Measurements from ENCODE around the gene EPB42. TPM values are rescaled to one million over a fixed set of nuclear protein-coding genes. Genes with fewer than 3 reads are reported as not detected.

Gene EPB42
- total RNA-seq, 1 experiment from 2014 or later: not detected

DNA sequence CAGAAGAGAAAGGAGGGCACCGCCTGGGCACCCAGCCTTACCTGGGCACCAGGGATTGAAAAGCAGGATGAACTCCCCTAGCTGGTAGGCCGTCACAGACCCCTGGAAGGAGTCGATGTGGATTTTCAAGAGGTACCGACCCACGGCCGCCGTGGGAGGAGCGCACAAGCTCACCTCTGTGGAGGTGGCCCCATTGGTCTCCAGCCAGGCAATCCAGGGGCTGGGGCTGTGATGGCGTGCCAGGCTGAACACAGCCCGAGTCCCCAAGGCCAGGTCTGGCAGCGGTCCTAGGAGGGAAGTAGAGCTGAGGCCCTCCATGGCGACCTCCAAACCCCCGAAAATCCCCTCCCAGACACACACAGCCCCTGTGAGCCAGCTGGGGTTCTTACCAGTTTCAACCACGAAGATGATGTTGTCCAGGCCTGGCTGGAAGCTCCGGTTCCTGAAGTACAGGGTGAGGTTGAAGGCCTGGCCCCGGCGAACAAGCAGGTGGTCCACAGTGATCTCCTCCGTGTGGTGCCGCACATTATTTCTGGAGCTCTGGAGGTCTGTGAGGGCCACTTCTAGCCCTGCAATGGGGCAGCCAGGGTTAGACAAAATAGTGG lies 39.3 kb upstream of the EPB42 start:
- TF ChIP-seq, protein P1, sequence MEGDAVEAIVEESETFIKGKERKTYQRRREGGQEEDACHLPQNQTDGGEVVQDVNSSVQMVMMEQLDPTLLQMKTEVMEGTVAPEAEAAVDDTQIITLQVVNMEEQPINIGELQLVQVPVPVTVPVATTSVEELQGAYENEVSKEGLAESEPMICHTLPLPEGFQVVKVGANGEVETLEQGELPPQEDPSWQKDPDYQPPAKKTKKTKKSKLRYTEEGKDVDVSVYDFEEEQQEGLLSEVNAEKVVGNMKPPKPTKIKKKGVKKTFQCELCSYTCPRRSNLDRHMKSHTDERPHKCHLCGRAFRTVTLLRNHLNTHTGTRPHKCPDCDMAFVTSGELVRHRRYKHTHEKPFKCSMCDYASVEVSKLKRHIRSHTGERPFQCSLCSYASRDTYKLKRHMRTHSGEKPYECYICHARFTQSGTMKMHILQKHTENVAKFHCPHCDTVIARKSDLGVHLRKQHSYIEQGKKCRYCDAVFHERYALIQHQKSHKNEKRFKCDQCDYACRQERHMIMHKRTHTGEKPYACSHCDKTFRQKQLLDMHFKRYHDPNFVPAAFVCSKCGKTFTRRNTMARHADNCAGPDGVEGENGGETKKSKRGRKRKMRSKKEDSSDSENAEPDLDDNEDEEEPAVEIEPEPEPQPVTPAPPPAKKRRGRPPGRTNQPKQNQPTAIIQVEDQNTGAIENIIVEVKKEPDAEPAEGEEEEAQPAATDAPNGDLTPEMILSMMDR (IDR thresholded peaks at IDR 0.05; ENCODE audit: insufficient read depth in 1 of 2, low read depth in 1 of 2, low read length in 1 of 2, severe bottlenecking in 1 of 2, unreplicated experiment in 1 of 2): no peak
- DNase-seq: no peak
- Mint-ChIP-seq H3K9me3 (ENCODE audit: unreplicated experiment) (no peaks in the 10 kb centered on the region), H3K36me3 (ENCODE audit: insufficient read depth, unreplicated experiment) (no peaks in the 10 kb centered on the region), H3K4me1 (ENCODE audit: low read depth, unreplicated experiment) (no peaks in the 10 kb centered on the region), H3K27ac (ENCODE audit: unreplicated experiment) (no peak overlapping the region), H3K27me3 (ENCODE audit: insufficient read depth, unreplicated experiment) (peaks cover 11% of the 10 kb centered on the region), H3K4me3 (ENCODE audit: unreplicated experiment) (no peak overlapping the region)
- intact Hi-C loops (cut with micrococcal nuclease; ENCODE audit: unreplicated experiment): no loop called here
- Histone ChIP-seq H3K9me3 (no peaks in the 10 kb centered on the region), H3K27me3 (replicated peaks; ENCODE audit: control insufficient read depth, insufficient read depth, low read length) (no peaks in the 10 kb centered on the region; the same call in none of the 2 replicates), H3K36me3 (ENCODE audit: control insufficient read depth, insufficient read depth, low read length) (no peaks in the 10 kb centered on the region), H3K4me3 (ENCODE audit: low read depth, low read length) (no peak overlapping the region), H3K4me1 (no peaks in the 10 kb centered on the region)
- ChIA-PET POLR2A (no interaction called here), CTCF (interaction anchor here (1.9 kb wide), 1 partner anchor 35 kb away, joined by 13 read pairs; no protein-coding TSS in a partner anchor)
- no TSS peak for BruUV-seq (replicated peaks)

- Histone ChIP-seq H3K9me3 (no peaks in the 10 kb centered on the region), H3K4me1 (no peaks in the 10 kb centered on the region), H3K36me3 (ENCODE audit: control insufficient read depth, insufficient read depth, low read length) (no peaks in the 10 kb centered on the region), H3K27me3 (replicated peaks; ENCODE audit: control insufficient read depth, insufficient read depth, low read length) (no peaks in the 10 kb centered on the region; the same call in none of the 2 replicates), H3K4me3 (ENCODE audit: low read depth, low read length) (no peak overlapping the region)
- H3K4me3 Mint-ChIP-seq (ENCODE audit: unreplicated experiment): no peak overlapping the region
- DNase-seq: no peak
- H3K27ac Mint-ChIP-seq (ENCODE audit: unreplicated experiment): no peak overlapping the region
- BruUV-seq (replicated peaks): no TSS peak
- H3K36me3 Mint-ChIP-seq (ENCODE audit: insufficient read depth, unreplicated experiment): no peaks in the 10 kb centered on the region
- TF ChIP-seq, protein P1 (IDR thresholded peaks at IDR 0.05; ENCODE audit: insufficient read depth in 1 of 2, low read depth in 1 of 2, low read length in 1 of 2, severe bottlenecking in 1 of 2, unreplicated experiment in 1 of 2): no peak
- no peaks in the 10 kb centered on the region for H3K4me1 Mint-ChIP-seq (ENCODE audit: low read depth, unreplicated experiment)
- POLR2A ChIA-PET: no interaction called here
- CTCF ChIA-PET: no interaction called here
- peaks cover 15% of the 10 kb centered on the region for H3K27me3 Mint-ChIP-seq (ENCODE audit: insufficient read depth, unreplicated experiment)
- H3K9me3 Mint-ChIP-seq (ENCODE audit: unreplicated experiment): no peaks in the 10 kb centered on the region
- intact Hi-C loops (cut with micrococcal nuclease; ENCODE audit: unreplicated experiment): no loop called here
Observed at GRCh38 chr15:43258781-43259180, 38.0 kb upstream of the EPB42 start.

DNA sequence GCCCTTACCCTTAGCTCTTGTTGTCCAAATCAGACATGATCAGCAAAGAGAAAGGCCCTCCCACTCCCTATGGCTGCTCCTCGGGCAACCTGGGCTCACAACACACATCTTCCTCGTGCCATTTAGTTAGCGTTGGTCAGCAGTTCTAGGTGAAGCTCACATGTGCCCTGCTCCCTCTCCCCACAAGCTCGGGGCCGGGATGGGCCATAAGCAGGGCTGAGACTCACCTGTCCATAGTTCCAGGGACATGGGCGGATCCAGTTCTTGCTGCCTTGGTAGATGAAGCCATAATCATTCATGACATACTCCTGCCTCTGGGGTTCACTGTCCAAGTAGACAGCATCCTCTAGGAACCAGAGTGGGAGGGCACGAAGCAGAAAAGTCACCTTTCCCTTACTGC lies 35.5 kb upstream of the EPB42 start:
- TF ChIP-seq, protein P1 (IDR thresholded peaks at IDR 0.05; ENCODE audit: insufficient read depth in 1 of 2, low read depth in 1 of 2, low read length in 1 of 2, severe bottlenecking in 1 of 2, unreplicated experiment in 1 of 2): no peak
- Histone ChIP-seq H3K9me3 (no peaks in the 10 kb centered on the region), H3K36me3 (ENCODE audit: control insufficient read depth, insufficient read depth, low read length) (no peaks in the 10 kb centered on the region), H3K4me3 (ENCODE audit: low read depth, low read length) (no peak overlapping the region), H3K4me1 (no peaks in the 10 kb centered on the region), H3K27me3 (replicated peaks; ENCODE audit: control insufficient read depth, insufficient read depth, low read length) (no peaks in the 10 kb centered on the region; the same call in none of the 2 replicates)
- ChIA-PET POLR2A (no interaction called here), CTCF (no interaction called here)
- intact Hi-C loops (cut with micrococcal nuclease; ENCODE audit: unreplicated experiment): no loop called here
- peaks cover 14% of the 10 kb centered on the region for H3K27me3 Mint-ChIP-seq (ENCODE audit: insufficient read depth, unreplicated experiment)
- no peak for DNase-seq
- no peak overlapping the region for H3K27ac Mint-ChIP-seq (ENCODE audit: unreplicated experiment)
- H3K36me3 Mint-ChIP-seq (ENCODE audit: insufficient read depth, unreplicated experiment): no peaks in the 10 kb centered on the region
- H3K9me3 Mint-ChIP-seq (ENCODE audit: unreplicated experiment): no peaks in the 10 kb centered on the region
- no peak overlapping the region for H3K4me3 Mint-ChIP-seq (ENCODE audit: unreplicated experiment)
- no peaks in the 10 kb centered on the region for H3K4me1 Mint-ChIP-seq (ENCODE audit: low read depth, unreplicated experiment)
- no TSS peak for BruUV-seq (replicated peaks)
